ENCODE results near the gene USP54.

The USP54 gene

DNA sequence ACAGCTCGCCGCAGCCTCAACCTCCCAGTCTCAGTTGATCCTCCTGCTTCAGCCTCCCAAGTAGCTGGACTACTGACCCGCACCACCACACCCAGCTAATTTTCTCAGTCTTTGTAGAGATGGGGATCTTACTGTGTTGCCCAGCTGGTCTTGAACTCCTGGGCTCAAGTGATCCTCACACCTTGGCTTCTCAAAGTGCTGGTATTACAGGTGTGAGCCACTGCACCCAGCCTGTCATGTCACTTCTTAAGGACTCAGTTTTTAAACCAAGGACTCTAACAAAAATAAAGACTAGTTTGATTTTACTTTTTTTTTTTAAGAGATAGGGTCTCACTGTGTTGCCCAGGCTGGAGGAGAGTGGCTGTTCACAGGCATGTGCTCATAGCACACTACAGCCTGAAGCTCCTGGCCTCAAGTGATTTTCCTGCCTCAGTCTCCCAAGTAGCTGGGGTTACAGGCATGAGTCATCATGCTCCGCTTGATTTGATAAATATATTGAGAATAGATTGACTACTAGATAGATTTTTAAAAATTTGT is 78.9 kb downstream of the USP54 start:
- Histone ChIP-seq H3K27ac (ENCODE audit: extremely low read depth, low read depth, low read length) (no peak overlapping the region), H3K36me3 (ENCODE audit: control insufficient read depth in 2 of 2, insufficient read depth in 1 of 2, low read length in 2 of 2) (peaks cover 0 to 17% of the 10 kb centered on the region in 2 experiments; a peak in 2 of 3 replicates), H3K9me3 (ENCODE audit: control insufficient read depth, insufficient read depth, low read depth, low read length) (no peaks in the 10 kb centered on the region), H3K4me3 (ENCODE audit: low read depth, low read length) (no peak overlapping the region), H3K4me1 (ENCODE audit: control insufficient read depth, insufficient read depth, low read length) (no peaks in the 10 kb centered on the region)
- ChIA-PET CTCF (interaction anchor here (1.2 to 4.5 kb wide), 2 partner anchors 17 to 132 kb away, joined by 6 to 24 read pairs; no protein-coding TSS in a partner anchor), POLR2A (interaction anchor here (0.6 to 1.5 kb wide), 2 partner anchors 17 to 177 kb away, joined by 3 to 5 read pairs; partner anchors contain the start of gene PPP3CB)
- TF ChIP-seq, protein P1, sequence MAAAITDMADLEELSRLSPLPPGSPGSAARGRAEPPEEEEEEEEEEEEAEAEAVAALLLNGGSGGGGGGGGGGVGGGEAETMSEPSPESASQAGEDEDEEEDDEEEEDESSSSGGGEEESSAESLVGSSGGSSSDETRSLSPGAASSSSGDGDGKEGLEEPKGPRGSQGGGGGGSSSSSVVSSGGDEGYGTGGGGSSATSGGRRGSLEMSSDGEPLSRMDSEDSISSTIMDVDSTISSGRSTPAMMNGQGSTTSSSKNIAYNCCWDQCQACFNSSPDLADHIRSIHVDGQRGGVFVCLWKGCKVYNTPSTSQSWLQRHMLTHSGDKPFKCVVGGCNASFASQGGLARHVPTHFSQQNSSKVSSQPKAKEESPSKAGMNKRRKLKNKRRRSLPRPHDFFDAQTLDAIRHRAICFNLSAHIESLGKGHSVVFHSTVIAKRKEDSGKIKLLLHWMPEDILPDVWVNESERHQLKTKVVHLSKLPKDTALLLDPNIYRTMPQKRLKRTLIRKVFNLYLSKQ (tag by site-specific recombination; IDR thresholded peaks at IDR 0.05; ENCODE audit: borderline replicate concordance): no peak
- TF ChIP-seq ZNF324 (tag by site-specific recombination; IDR thresholded peaks at IDR 0.05) (no peak), ZNF121 (tag by site-specific recombination; IDR thresholded peaks at IDR 0.05) (peak; percentile 50; the same call in 1 of the 2 replicates)
- TF ChIP-seq, protein P2, sequence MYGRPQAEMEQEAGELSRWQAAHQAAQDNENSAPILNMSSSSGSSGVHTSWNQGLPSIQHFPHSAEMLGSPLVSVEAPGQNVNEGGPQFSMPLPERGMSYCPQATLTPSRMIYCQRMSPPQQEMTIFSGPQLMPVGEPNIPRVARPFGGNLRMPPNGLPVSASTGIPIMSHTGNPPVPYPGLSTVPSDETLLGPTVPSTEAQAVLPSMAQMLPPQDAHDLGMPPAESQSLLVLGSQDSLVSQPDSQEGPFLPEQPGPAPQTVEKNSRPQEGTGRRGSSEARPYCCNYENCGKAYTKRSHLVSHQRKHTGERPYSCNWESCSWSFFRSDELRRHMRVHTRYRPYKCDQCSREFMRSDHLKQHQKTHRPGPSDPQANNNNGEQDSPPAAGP (tag by site-specific recombination; IDR thresholded peaks at IDR 0.05): no peak

DNA sequence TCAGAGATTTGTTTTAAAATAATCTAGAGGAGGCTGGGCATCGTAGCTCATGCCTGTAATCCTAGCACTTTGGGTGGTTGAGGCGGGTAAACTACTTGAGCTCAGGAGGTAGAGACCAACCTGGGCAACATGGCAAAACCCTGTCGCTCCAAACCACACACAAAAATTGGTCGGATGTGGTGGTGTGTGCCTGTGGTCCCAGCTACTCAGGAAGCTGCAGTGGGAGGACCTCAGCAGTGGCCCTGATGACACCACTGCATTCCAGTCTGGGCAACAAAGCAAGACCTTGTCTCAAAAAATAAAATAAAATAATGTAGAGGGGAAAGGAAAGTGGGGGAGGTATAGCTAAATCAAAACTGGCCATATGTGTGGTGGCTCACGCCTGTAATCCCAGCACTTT is 81.4 kb downstream of the USP54 start:
- no peak overlapping the region for H3K27ac ChIP-seq (ENCODE audit: extremely low read depth, low read depth, low read length)
- H3K4me3 ChIP-seq (ENCODE audit: low read depth, low read length): no peak overlapping the region
- no peak for TF ChIP-seq SETDB1 (IDR thresholded peaks at IDR 0.05; ENCODE audit: insufficient read length, low read length)
- TF ChIP-seq MYNN (tag by site-specific recombination; IDR thresholded peaks at IDR 0.05; ENCODE audit: borderline replicate concordance): no peak
- no peak for TF ChIP-seq ZNF843 (tag by site-specific recombination; IDR thresholded peaks at IDR 0.05)
- no peak for TF ChIP-seq ZNF747 (tag by site-specific recombination; IDR thresholded peaks at IDR 0.05)
- no peak for TF ChIP-seq ZNF302 (tag by site-specific recombination; IDR thresholded peaks at IDR 0.05; ENCODE audit: low read depth)
- TF ChIP-seq ZSCAN30 (tag by site-specific recombination; IDR thresholded peaks at IDR 0.05): no peak
- ChIA-PET POLR2A (no interaction called here), CTCF (interaction anchor here (0.6 to 0.7 kb wide), 3 partner anchors 78 to 144 kb away, joined by 3 to 4 read pairs (median 4); no protein-coding TSS in a partner anchor)
- no peaks in the 10 kb centered on the region for H3K9me3 ChIP-seq (ENCODE audit: control insufficient read depth, insufficient read depth, low read depth, low read length)
- H3K36me3 ChIP-seq (ENCODE audit: control insufficient read depth in 2 of 2, insufficient read depth in 1 of 2, low read length in 2 of 2): peaks cover 0 to 6% of the 10 kb centered on the region in 2 experiments; a peak in 2 of 3 replicates
- no peaks in the 10 kb centered on the region for H3K4me1 ChIP-seq (ENCODE audit: control insufficient read depth, insufficient read depth, low read length)

DNA sequence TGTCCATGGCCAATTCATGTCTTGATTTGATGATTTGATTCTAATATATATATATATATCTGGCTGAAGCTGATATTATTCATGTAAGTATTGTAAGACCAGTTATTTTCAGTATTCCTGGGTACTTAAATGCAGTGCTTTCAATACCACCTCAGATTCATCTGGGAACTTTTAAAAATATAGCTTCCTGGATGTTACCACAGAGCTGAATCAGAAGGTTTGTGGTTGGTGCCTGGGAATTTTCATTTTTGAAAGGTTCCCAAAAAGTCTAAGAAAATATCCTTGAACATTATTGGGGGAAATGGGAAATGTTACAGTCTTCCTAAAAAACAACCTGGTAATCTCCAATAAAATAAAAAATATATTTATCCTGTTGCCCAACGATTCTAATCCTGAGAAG is 84.7 kb downstream of the USP54 start:
- POLR2A ChIA-PET: interaction anchor here (0.7 to 2.0 kb wide), 2 partner anchors 11 to 238 kb away, joined by 3 to 7 read pairs; partner anchors contain the start of genes PPP3CB and SEC24C
- Histone ChIP-seq H3K4me1 (ENCODE audit: control insufficient read depth, insufficient read depth, low read length) (no peaks in the 10 kb centered on the region), H3K4me3 (ENCODE audit: low read depth, low read length) (no peak overlapping the region), H3K9me3 (ENCODE audit: control insufficient read depth, insufficient read depth, low read depth, low read length) (no peaks in the 10 kb centered on the region), H3K36me3 (ENCODE audit: control insufficient read depth in 2 of 2, insufficient read depth in 1 of 2, low read length in 2 of 2) (peaks cover 0 to 13% of the 10 kb centered on the region in 2 experiments; a peak in 2 of 3 replicates), H3K27ac (ENCODE audit: extremely low read depth, low read depth, low read length) (no peak overlapping the region)
- CTCF ChIA-PET: interaction anchor here (1.1 kb wide), 1 partner anchor 10 kb away, joined by 3 read pairs; no protein-coding TSS in a partner anchor
- no peak for TF ChIP-seq ZNF561 (tag by site-specific recombination; IDR thresholded peaks at IDR 0.05; ENCODE audit: borderline replicate concordance)
- TF ChIP-seq ZNF521 (tag by site-specific recombination; IDR thresholded peaks at IDR 0.05): no peak
- no peak for TF ChIP-seq ZNF707 (tag by site-specific recombination; IDR thresholded peaks at IDR 0.05)
- no peak for TF ChIP-seq ZNF2 (tag by site-specific recombination; IDR thresholded peaks at IDR 0.05)
- TF ChIP-seq, protein P3, sequence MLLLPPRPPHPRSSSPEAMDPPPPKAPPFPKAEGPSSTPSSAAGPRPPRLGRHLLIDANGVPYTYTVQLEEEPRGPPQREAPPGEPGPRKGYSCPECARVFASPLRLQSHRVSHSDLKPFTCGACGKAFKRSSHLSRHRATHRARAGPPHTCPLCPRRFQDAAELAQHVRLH (tag by site-specific recombination; IDR thresholded peaks at IDR 0.05): no peak
- TF ChIP-seq, protein P4, sequence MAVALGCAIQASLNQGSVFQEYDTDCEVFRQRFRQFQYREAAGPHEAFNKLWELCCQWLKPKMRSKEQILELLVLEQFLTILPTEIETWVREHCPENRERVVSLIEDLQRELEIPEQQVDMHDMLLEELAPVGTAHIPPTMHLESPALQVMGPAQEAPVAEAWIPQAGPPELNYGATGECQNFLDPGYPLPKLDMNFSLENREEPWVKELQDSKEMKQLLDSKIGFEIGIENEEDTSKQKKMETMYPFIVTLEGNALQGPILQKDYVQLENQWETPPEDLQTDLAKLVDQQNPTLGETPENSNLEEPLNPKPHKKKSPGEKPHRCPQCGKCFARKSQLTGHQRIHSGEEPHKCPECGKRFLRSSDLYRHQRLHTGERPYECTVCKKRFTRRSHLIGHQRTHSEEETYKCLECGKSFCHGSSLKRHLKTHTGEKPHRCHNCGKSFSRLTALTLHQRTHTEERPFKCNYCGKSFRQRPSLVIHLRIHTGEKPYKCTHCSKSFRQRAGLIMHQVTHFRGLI (tag by site-specific recombination; IDR thresholded peaks at IDR 0.05): no peak
- TF ChIP-seq ZNF629 (tag by site-specific recombination; IDR thresholded peaks at IDR 0.05): no peak

Data from HEK293 (cell line).